IgD-negative memory B cell (primary cell): ENCODE measurements around the gene ESRRG. TPM values are rescaled to one million over a fixed set of nuclear protein-coding genes. Genes with fewer than 3 reads are reported as not detected.

ENCODE experiments used
- H3K27ac Mint-ChIP-seq, 3 donors: one replicate each; pipeline ENCODE4 v1.8.0; 2020 to 2022; ENCODE audit warnings: mild to moderate bottlenecking in 3 of 3, mixed read lengths in 3 of 3, moderate library complexity in 1 of 3
- H3K27me3 Mint-ChIP-seq: one replicate; pipeline ENCODE4 v1.8.0; 2021; ENCODE audit warnings: mixed read lengths
- H3K36me3 Mint-ChIP-seq: one replicate; pipeline ENCODE4 v1.8.0; 2020; ENCODE audit warnings: mild to moderate bottlenecking, mixed read lengths
- H3K4me1 Mint-ChIP-seq, 3 donors: one replicate each; pipeline ENCODE4 v1.8.0; 2020 to 2022; ENCODE audit warnings: mixed read lengths in 3 of 3, mild to moderate bottlenecking in 1 of 3
- H3K4me3 Mint-ChIP-seq, 4 donors: one replicate each; pipeline ENCODE4 v1.8.0; 2020 to 2022; ENCODE audit warnings: mild to moderate bottlenecking in 4 of 4, mixed read lengths in 4 of 4, moderate library complexity in 3 of 4
- H3K9me3 Mint-ChIP-seq, 3 donors: one replicate each; pipeline ENCODE4 v1.8.0; 2020 to 2021; ENCODE audit warnings: mixed read lengths in 3 of 3, mild to moderate bottlenecking in 1 of 3
- polyA plus RNA-seq: library from polyadenylated mRNA; unstranded; fragments of 300-500 nt; fragmentation: Illumina TruSeq; gene quantifications from one replicate; pipeline ENCODE4 v1.2.3, GENCODE V29; 2021

ESRRG gene
- polyA plus RNA-seq, result 0.43 TPM

- Mint-ChIP-seq H3K36me3 (no peaks in the 10 kb centered on the region), H3K9me3 (no peaks in the 10 kb centered on the region), H3K27me3 (peaks cover 10% of the 10 kb centered on the region), H3K4me1 (peaks cover 2 to 9% (median 9%) of the 10 kb centered on the region in 3 donors), H3K27ac (no peak within 1 kb of the TSS), H3K4me3 (peak within 1 kb of the TSS in 3 of 4 donors; percentile 64 to 89 (median 69))
These were observed at the start of gene ESRRG for GRCh38 chr1:216723274-216723780. TSS of gene ESRRG (minus strand) at chr1:216723429. CDS start at chr1:216723299, 130 bp downstream.

GRCh38 chr1:216771922-216772321, 48.7 kb upstream of the ESRRG start:
- H3K27me3 Mint-ChIP-seq, result no peaks in the 10 kb centered on the region
- peaks cover 0 to 2% (median 0%) of the 10 kb centered on the region in 3 donors for H3K9me3 Mint-ChIP-seq
- no peak overlapping the region for H3K27ac Mint-ChIP-seq
- H3K4me3 Mint-ChIP-seq, result no peak overlapping the region
- H3K36me3 Mint-ChIP-seq, result no peaks in the 10 kb centered on the region
- H3K4me1 Mint-ChIP-seq, result no peaks in the 10 kb centered on the region

- no peaks in the 10 kb centered on the region for H3K4me1 Mint-ChIP-seq
- H3K9me3 Mint-ChIP-seq, result no peaks in the 10 kb centered on the region
- H3K27ac Mint-ChIP-seq, result no peak overlapping the region
- no peaks in the 10 kb centered on the region for H3K27me3 Mint-ChIP-seq
- H3K36me3 Mint-ChIP-seq, result no peaks in the 10 kb centered on the region
- no peak overlapping the region for H3K4me3 Mint-ChIP-seq
These were observed 43.6 kb upstream of the ESRRG start for GRCh38 chr1:216766633-216767327.

GRCh38 chr1:216765346-216766300, 42.4 kb upstream of the ESRRG start:
- Mint-ChIP-seq H3K4me1 (no peaks in the 10 kb centered on the region), H3K9me3 (no peaks in the 10 kb centered on the region), H3K27ac (no peak overlapping the region), H3K36me3 (no peaks in the 10 kb centered on the region), H3K4me3 (no peak overlapping the region), H3K27me3 (no peaks in the 10 kb centered on the region)

GRCh38 chr1:216758161-216758560, 34.9 kb upstream of the ESRRG start:
- Mint-ChIP-seq H3K27ac (no peak overlapping the region), H3K4me3 (no peak overlapping the region), H3K4me1 (no peaks in the 10 kb centered on the region), H3K27me3 (no peaks in the 10 kb centered on the region), H3K9me3 (no peaks in the 10 kb centered on the region), H3K36me3 (no peaks in the 10 kb centered on the region)

- no peaks in the 10 kb centered on the region for H3K9me3 Mint-ChIP-seq
These were observed 33.9 kb upstream of the ESRRG start for GRCh38 chr1:216757110-216757509.

GRCh38 chr1:216750961-216751360, 27.7 kb upstream of the ESRRG start:
- no peaks in the 10 kb centered on the region for H3K9me3 Mint-ChIP-seq
- H3K4me1 Mint-ChIP-seq, result no peaks in the 10 kb centered on the region
- no peaks in the 10 kb centered on the region for H3K36me3 Mint-ChIP-seq
- no peaks in the 10 kb centered on the region for H3K27me3 Mint-ChIP-seq
- H3K4me3 Mint-ChIP-seq, result no peak overlapping the region
- no peak overlapping the region for H3K27ac Mint-ChIP-seq

More at GRCh38 chr1:216757110-216757509, 33.9 kb upstream of the ESRRG start:
- no peaks in the 10 kb centered on the region for H3K4me1 Mint-ChIP-seq
- no peak overlapping the region for H3K27ac Mint-ChIP-seq
- H3K27me3 Mint-ChIP-seq, result no peaks in the 10 kb centered on the region
- no peak overlapping the region for H3K4me3 Mint-ChIP-seq
- H3K36me3 Mint-ChIP-seq, result no peaks in the 10 kb centered on the region

GRCh38 chr1:216750031-216750627, 26.9 kb upstream of the ESRRG start:
- Mint-ChIP-seq H3K27ac (no peak overlapping the region), H3K4me3 (no peak overlapping the region), H3K9me3 (no peaks in the 10 kb centered on the region), H3K36me3 (no peaks in the 10 kb centered on the region), H3K27me3 (no peaks in the 10 kb centered on the region), H3K4me1 (no peaks in the 10 kb centered on the region)

- Mint-ChIP-seq H3K36me3 (no peaks in the 10 kb centered on the region), H3K4me3 (no peak overlapping the region), H3K9me3 (no peaks in the 10 kb centered on the region), H3K27me3 (no peaks in the 10 kb centered on the region), H3K4me1 (no peaks in the 10 kb centered on the region), H3K27ac (no peak overlapping the region)
These were observed 26.0 kb upstream of the ESRRG start for GRCh38 chr1:216749232-216749631.

- Mint-ChIP-seq H3K36me3 (no peaks in the 10 kb centered on the region), H3K4me3 (no peak overlapping the region), H3K27me3 (no peaks in the 10 kb centered on the region), H3K27ac (no peak overlapping the region), H3K9me3 (peaks cover 0 to 2% (median 0%) of the 10 kb centered on the region in 3 donors), H3K4me1 (no peaks in the 10 kb centered on the region)
These were observed 19.4 kb upstream of the ESRRG start for GRCh38 chr1:216742625-216743024.

GRCh38 chr1:216740331-216740730, 17.1 kb upstream of the ESRRG start:
- H3K9me3 Mint-ChIP-seq, result peaks cover 0 to 2% (median 0%) of the 10 kb centered on the region in 3 donors
- H3K4me1 Mint-ChIP-seq, result no peaks in the 10 kb centered on the region
- H3K4me3 Mint-ChIP-seq, result no peak overlapping the region
- no peaks in the 10 kb centered on the region for H3K27me3 Mint-ChIP-seq
- H3K27ac Mint-ChIP-seq, result no peak overlapping the region
- no peaks in the 10 kb centered on the region for H3K36me3 Mint-ChIP-seq

GRCh38 chr1:216739793-216740192, 16.6 kb upstream of the ESRRG start:
- H3K9me3 Mint-ChIP-seq, result peaks cover 0 to 2% (median 0%) of the 10 kb centered on the region in 3 donors
- H3K27me3 Mint-ChIP-seq, result no peaks in the 10 kb centered on the region
- H3K4me3 Mint-ChIP-seq, result no peak overlapping the region
- H3K36me3 Mint-ChIP-seq, result no peaks in the 10 kb centered on the region
- no peaks in the 10 kb centered on the region for H3K4me1 Mint-ChIP-seq
- H3K27ac Mint-ChIP-seq, result no peak overlapping the region

GRCh38 chr1:216732121-216732520, 8.9 kb upstream of the ESRRG start:
- Mint-ChIP-seq H3K27ac (no peak overlapping the region), H3K27me3 (no peaks in the 10 kb centered on the region), H3K4me1 (no peaks in the 10 kb centered on the region), H3K4me3 (no peak overlapping the region), H3K9me3 (no peaks in the 10 kb centered on the region), H3K36me3 (no peaks in the 10 kb centered on the region)

GRCh38 chr1:216731562-216731961, 8.3 kb upstream of the ESRRG start:
- Mint-ChIP-seq H3K27ac (no peak overlapping the region), H3K9me3 (no peaks in the 10 kb centered on the region), H3K36me3 (no peaks in the 10 kb centered on the region), H3K4me3 (no peak overlapping the region), H3K4me1 (no peaks in the 10 kb centered on the region), H3K27me3 (no peaks in the 10 kb centered on the region)

- no peak overlapping the region for H3K27ac Mint-ChIP-seq
- peaks cover 10% of the 10 kb centered on the region for H3K27me3 Mint-ChIP-seq
- H3K4me1 Mint-ChIP-seq, result peaks cover 2 to 9% (median 9%) of the 10 kb centered on the region in 3 donors
- no peaks in the 10 kb centered on the region for H3K9me3 Mint-ChIP-seq
- H3K4me3 Mint-ChIP-seq, result no peak overlapping the region
- H3K36me3 Mint-ChIP-seq, result no peaks in the 10 kb centered on the region
These were observed 3.2 kb upstream of the ESRRG start for GRCh38 chr1:216726435-216726834.
